Hippocampal formation (tissue), 2 donors: Measurements from ENCODE around the gene ZSWIM1.
"Not testable (repeated sequence)": the region's sequence is repeated elsewhere in the genome, so short reads cannot be mapped to it uniquely, and the experiment has no call there.

Source experiments
- DNase-seq, 2 donors: peaks; one replicate each; lab custom pipeline; 2025; lab: John Stamatoyannopoulos, UW

The ZSWIM1 gene

DNA sequence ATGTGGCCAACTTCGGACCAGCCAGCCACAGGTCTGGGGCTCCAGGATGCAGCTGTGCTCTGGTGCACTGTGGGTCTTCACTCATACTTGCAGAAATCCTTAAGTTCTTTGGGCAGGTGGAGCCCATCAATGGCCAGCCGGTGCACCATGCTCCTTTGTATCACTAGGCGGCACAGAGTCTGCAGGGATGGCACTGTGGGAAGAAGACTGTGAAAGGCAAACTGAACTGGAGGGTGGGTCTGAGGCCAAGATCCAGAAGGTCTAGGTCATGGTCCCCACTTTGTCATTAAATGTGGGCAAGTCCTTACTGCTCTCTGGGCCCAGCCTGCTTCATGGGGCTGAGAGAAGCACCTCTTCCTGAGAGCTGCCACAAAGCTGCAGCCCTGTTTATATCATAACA is 7.7 kb downstream of the ZSWIM1 start:
- DNase-seq, result no peak

DNA sequence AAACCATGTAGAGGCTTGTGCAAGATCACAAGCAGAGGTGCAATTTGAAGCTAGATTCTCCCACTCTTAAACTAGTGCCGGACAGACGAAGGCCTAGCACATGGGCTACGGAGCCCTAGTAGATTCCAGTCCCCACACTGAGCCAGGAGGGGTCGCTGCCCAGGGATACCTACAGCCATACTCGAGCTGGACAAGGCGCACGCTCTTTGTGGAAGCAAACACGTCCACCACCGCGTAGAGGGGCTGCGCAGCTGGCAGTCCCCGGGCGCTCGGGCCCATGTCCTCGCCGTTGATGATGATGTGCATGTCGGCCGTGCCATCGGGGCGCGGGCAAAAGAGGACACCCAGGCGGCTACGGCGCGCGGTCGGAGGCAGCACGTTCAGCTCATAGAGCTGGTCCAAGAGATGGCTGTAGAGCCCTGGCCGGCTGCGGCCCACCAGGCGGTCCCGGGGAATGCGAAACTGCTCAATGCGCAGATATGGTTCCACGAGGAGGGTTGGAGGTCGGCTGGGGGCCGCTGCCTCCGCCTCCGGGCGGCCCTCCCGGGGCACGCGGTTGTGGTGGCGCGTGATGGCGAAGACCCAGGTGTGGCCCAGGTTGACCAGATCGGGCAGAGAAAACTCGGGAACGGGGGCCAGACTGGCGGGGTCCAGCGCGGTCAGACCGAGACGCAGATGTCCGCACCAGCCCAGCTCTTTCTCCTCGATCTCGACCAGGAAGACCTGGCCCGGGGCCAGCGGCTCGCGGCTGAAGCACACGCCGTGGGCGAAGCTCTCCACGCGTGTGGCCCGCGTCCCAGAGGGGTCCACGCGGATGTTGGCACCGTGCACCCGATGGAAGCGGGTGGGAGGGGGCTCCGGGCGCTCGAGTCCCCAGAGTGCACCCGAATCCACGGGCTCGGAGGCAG is 9.3 kb downstream of the ZSWIM1 start:
- DNase-seq, result peak in 1 of 2 donors; percentile 49

DNA sequence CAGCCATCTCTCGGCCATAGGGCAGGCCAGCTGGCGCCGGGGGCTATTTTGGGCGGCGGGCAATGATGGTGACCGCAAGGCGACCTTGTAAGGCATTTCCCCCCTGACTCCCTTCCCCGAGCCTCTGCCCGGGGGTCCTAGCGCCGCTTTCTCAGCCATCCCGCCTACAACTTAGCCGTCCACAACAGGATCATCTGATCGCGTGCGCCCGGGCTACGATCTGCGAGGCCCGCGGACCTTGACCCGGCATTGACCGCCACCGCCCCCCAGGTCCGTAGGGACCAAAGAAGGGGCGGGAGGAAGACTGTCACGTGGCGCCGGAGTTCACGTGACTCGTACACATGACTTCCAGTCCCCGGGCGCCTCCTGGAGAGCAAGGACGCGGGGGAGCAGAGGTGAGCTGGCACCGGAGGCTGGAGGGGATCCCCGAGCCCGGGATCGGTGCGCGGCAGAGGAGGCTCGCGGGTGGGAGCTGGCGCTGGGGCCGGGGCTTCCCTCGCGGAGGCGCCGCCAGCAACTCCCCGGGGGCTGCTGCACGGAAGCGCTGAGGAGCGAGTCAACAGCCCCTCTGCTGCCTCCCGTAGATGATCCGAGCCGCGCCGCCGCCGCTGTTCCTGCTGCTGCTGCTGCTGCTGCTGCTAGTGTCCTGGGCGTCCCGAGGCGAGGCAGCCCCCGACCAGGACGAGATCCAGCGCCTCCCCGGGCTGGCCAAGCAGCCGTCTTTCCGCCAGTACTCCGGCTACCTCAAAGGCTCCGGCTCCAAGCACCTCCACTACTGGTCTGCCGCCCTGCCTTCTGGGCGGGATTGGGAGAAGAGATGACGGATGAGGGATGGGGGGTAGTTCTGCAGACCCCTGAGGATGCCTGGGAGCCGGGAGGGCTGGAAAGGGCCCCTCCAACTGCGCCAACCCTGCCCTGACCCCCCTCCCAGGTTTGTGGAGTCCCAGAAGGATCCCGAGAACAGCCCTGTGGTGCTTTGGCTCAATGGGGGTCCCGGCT is 10.3 kb downstream of the ZSWIM1 start, which contains the start of the genes CTSA and NEURL2:
Gene CTSA, plus strand, starts transcription at position 351 of the 999 bp plus-strand sequence. Its CDS starts 234 bp downstream, at position 585.
Gene NEURL2, minus strand, starts transcription at position 224 of the 999 bp plus-strand sequence. Its CDS starts 217 bp downstream, at position 7.
- DNase-seq, result peak; percentile 81 to 86

DNA sequence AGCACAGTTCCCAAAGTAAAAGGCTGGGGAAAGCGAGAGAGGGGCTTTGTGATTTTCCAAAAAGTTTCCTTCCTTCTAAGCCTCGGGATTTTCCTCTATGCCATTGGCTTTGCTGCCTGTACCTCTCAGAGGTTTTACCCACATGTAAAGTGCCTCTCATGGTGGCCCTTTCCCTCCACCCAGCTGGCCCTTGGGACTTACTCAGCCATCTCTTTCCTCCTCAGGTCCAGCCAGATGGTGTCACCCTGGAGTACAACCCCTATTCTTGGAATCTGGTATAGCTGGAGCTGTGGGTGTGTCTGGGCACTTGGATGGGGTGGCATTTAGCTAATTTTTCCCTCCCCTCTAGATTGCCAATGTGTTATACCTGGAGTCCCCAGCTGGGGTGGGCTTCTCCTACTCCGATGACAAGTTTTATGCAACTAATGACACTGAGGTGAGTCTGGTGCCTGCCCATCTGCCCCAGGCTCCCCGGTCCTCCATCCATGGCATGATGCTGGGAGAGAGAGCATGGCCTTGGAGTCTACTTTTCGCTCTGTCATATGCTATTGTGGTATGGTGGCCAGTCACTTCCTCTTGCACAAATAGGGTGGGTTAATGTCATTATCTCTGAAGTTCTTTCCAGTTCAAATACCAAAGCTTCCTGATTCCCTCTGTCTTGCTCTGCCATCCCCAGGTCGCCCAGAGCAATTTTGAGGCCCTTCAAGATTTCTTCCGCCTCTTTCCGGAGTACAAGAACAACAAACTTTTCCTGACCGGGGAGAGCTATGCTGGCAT is 11.2 kb downstream of the ZSWIM1 start:
- DNase-seq, result no peak

DNA sequence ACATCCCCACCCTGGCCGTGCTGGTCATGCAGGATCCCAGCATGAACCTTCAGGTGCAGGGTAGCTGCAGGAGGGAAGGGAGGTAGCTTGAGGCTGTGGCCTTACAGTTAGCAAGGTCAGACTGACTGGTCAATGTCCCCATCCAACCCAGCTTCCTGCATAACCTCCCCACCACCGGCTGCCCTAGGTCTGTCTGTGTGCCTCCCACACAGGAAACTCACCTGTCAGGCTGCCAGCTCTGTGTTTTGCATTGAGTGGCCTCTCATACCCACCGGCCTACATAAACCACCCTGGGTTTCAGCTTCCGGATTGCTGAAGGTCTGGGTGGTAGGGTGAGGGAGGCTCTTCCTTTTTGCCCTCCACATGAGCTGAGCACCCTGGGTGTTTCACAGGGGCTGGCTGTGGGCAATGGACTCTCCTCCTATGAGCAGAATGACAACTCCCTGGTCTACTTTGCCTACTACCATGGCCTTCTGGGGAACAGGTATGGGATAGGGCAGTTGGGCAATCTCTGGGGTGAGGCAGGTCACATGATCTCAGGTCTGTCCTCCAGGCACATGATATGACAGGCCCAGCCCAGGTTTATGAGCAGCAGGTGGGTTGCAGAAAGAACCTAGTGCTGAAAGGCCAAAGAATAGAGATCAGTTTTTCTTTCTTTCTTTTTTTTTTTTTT is 11.9 kb downstream of the ZSWIM1 start:
- no peak for DNase-seq

DNA sequence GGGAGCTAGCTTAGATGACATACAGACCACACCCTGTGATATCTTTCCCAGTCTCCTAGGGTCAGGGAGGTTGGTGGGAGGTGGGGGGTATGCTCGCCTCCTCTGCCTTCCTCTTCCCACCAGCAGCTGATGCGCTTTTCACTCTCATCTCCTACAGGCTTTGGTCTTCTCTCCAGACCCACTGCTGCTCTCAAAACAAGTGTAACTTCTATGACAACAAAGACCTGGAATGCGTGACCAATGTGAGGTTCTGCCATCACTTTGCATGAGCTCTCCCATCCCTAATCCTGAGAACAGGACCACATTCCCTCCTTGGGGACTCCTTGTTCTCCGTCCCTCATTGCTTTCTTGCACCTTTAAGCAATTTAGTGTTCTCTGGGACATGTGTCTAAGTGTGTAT is 12.8 kb downstream of the ZSWIM1 start:
- DNase-seq, result no peak

DNA sequence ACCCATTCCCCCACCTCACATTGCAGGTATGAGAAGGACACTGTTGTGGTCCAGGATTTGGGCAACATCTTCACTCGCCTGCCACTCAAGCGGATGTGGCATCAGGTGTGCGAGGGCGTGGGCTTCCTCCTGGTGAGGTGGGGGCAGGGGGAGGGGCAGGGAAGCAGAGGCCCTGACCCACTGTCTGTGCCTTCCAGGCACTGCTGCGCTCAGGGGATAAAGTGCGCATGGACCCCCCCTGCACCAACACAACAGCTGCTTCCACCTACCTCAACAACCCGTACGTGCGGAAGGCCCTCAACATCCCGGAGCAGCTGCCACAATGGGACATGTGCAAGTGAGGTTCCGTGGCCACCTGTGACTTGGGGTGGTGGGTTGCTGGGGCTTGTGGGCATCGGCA is 13.8 kb downstream of the ZSWIM1 start:
- DNase-seq, result no peak

DNA sequence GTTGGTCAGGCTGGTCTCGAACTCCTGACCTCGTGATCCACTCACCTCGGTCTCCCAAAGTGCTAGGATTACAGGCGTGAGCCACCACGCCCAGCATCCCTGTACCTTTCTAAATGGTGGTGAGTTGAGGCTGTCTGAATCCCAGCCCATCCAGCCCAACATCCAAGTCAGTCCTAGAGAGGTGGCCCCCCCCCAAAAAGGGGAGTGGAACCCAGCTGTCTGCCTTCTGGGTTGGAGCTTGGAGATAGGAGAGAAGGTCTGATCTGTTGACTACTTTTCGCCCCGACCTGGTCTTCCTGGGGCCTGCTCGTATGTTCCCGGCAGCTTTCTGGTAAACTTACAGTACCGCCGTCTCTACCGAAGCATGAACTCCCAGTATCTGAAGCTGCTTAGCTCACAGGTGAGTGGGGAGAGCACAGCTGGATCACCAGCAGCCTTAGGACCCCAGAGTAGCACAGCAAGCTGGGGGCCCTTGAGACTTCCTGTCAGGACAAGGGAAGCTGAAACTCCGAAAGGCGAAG is 15.7 kb downstream of the ZSWIM1 start:
- no peak for DNase-seq

DNA sequence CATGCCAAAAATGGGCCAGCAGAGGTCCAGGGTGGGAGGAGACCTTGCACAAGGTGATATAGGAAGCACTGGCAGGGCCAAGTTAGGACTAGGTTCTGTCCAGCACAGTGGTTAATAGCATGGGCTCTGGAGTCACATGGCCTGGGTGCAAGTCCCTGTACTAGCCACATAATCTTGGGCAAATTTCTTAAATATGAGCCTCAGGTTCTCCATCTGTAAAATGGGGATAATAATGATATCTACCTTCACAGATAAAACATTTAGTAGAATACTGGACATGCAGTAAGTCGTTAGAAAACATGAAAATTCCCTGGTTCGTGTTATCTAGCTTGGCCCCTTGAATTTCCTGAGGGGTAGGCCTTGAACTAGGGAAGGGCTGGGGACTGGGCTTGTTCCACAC is 16.3 kb downstream of the ZSWIM1 start:
- DNase-seq, result no peak

DNA sequence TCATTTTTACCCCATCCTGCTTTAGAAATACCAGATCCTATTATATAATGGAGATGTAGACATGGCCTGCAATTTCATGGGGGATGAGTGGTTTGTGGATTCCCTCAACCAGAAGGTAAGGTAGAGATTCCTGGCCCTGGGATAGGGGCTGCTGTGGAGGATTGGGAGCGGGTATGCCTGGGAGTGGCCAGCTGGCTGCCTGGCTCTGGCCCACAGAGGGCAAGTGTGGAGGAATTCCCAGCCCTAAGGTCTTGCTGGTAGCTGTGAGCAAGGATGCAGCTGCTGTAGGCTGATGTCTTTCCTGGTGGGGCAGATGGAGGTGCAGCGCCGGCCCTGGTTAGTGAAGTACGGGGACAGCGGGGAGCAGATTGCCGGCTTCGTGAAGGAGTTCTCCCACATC is 16.7 kb downstream of the ZSWIM1 start:
- DNase-seq, result no peak

DNA sequence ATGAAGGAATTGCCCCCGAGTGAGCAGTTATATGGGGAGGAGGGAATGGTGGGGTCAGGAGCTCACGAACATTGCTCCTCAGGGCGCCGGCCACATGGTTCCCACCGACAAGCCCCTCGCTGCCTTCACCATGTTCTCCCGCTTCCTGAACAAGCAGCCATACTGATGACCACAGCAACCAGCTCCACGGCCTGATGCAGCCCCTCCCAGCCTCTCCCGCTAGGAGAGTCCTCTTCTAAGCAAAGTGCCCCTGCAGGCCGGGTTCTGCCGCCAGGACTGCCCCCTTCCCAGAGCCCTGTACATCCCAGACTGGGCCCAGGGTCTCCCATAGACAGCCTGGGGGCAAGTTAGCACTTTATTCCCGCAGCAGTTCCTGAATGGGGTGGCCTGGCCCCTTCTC is 17.3 kb downstream of the ZSWIM1 start:
- no peak for DNase-seq

DNA sequence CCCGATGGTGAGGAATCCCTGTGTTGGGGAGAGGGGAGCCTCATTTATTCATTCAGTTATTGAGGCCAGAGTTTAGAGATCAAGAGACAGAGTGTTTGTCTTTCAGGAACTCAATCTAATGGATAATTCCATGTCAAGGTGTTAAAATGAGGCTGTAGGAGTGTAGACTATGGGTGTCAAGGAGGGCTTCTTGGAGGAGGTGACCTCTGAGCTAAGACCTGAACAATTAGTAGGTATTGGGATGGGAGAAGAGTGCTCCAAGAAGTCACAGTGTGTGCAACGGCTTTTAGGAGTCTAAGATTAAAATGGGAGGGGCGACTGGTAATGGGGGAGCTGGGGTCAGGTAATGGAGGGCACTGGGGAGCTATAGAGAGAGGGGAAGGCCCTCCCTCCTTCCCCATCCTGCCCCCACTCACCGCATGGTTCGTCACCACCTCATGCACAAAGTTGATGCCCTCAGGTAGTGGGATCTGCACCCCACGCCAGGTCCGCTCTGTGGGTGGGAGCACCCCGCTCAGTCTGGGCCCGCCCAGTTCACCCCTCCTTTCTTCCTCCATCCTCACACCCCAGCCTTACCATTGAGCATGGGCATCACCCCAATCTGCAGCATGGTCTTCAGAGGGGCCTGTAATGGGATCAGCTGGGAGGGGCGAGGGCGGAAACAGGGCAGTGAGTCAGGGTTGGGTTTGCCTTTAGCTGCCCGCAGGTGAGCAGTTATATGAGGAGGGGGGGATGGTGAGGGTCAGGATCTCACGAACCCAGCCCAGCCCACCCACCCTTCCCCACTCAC is 18.2 kb downstream of the ZSWIM1 start:
- no peak for DNase-seq

DNA sequence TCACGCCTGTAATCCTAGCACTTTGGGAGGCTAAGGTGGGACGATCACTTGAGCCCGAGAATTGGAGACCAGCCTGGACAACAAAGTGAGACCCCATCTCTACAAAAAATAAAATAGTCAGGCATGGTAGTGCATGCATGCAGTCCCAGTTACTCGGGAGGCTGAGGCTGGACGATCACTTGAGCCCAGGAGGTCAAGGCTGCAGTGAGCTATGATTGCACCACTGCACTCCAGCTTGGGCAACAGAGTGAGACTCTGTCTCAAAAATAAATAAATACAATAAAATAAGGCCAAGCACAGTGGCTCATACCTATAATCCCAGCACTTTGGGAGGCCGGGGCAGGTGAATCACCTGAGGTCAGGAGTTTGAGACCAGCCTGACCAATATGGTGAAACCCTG is 20.3 kb downstream of the ZSWIM1 start:
- not testable (repeated sequence) for DNase-seq

DNA sequence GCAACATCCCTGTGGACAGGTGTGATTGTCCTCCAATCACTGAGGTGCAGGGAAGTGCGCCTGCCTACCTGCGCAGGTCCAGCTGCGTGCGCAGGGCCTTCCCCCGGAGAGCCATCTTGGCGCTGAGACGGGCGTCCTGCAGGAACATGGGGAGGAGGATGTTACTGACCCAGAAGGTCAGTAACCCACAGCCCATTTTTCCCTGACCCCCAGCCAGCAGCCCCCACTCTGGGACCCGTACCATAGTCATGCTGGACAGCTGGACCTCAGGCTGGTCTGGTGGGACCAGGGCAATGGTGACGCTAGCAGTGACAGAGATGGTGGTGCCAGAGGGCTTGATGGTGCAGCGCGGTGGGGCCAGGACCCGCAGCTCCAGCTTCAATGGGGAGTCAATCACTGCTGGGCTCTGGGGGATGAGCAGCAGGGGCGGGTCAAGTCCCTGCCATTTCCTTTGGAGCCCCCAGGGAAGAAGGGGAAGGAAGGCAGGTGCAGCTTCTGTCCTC is 21.2 kb downstream of the ZSWIM1 start:
- no peak for DNase-seq

DNA sequence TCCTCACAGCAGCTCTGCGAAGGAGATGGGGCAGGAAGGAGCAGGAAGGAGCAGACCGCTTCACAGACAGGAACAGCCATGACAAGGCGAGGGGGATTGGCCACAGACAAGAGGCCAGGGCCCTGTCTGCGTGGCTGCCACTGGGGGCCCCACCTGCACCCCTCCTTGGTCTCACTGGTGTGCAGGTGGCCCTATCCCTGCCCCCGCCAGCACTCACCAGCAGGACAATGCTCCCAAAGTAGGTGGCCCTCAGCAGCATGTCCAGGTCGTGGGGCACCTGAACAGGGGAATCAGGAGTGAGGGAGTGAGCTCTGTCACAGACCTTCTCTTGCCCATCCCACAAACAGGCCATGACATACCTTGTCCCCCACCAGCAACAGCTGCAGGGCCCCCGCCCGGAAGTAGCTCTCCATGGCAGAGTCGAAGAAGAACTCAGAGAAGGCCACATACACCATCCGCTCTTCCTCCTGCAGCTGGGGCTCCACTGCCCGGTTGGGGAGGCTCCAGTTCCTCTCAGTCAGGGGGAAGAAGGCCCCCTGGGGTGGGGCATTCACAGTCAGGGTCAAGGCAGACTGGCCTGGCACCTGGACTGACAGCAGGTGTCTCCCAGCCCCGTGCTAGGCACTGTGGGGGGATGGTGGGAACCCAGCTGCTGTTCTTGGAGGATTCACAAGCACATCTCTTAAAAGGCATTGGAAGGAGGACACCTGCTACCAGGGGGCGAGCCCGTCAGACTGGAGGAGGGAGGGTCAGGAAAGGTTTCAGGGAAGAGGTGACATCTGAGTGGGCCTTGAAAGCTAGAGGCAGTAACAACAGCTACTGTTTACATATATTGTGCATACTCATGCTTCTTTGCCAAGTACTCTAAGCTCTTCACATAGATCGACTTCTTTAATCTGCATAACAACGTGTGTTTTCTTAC is 23.8 kb downstream of the ZSWIM1 start:
- DNase-seq, result no peak

DNA sequence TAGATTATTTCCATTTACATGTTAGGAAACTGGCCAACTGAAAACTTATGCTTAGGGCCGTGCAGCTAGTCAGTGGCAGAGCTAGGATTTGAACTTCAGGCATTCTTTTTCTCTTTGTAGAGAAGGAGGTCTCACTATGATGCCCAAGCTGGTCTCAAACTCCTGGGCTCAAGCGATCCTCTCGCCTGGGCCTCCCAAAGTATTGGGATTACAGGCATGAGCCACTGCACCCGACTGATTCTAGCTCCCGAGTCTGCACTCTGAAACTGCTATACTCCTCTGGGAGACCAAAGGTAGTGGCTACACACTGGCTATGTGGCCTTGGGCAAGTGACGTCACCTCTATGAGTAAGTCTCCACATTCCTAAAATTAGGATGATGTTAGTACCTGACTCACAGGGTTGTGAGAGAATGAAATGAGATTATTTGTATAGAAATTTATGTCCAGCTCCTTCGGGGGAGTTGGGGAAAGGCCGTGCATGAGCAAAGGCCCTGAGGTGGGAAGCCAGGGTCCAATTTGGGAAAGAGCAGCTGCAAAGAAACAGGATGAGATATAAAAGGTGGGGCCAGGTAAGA is 24.6 kb downstream of the ZSWIM1 start:
- DNase-seq, result no peak

DNA sequence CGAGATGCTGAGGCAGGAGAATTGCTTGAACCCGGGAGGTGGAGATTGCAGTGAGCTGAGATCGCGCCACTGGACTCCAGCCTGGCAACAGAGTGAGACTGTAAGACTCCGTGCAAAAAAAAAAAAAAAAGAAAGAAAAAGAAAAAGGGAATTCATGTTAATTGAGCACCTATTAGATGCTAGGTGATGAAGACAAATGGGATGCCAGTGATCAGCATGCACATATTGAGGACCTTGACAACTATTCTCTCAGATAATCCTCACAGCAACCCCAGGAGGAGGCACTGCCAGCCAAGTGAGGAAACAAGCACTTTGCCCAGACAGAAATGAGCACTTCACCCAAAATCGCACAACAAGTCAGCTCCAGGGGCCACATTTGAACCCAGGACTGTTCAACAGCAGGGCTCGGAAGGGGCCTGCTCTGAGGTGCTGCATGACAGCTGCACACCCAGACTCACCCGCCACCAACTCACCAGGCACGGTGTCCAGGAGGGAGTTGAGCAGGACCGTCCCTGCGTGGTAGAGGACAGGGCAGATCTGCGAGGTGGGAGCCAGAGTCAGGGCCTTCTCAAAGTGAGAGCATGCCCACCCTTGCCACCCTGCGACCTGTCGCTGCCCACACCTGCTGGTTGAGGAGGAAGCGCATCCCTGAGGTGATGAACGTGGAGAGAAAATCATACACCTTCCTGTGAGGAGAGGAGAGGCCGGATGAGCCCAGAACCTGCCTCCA is 26.4 kb downstream of the ZSWIM1 start:
- DNase-seq, result no peak

DNA sequence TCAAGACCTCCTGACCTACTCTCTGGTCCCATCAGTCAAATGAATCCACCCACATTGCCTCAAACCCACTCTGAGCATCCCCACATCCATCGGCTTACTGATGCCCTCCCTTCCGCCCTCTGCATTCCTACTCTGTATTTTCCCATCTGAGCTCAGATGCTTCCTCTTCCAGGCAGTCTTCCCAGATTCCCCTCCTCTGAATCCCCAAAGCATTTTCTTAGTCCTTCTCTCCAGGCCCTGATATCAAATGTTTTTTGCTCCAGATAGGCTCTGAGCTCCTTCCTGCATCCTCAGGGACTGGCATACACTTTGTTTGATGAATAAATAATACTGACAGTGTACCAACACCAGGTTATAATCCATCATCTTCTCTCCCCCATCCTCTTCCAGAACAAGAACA is 27.1 kb downstream of the ZSWIM1 start:
- no peak for DNase-seq
